GM13977 (cell line): ENCODE results near the gene TNFSF15.

Experiments
- DNase-seq: peaks from one replicate; pipeline ENCODE4 v3.0.0; 2012; ENCODE audit warnings: low spot score
- in situ Hi-C: fragments of 300-500 bp; cut with MboI; formaldehyde crosslinking; loops from one replicate; pipeline ENCODE4 v1.12.0; 2022; ENCODE audit warnings: low sequenced_read_pairs, low pct_unique_long_range_greater_than_20kb, mixed read lengths, inconsistent platforms; ENCODE audit not compliant: unreplicated experiment
- TF ChIP-seq, protein P1 (sequence below): IDR thresholded peaks from 2 replicates; pipeline ENCODE4 v1.5.1; 2012; ENCODE audit warnings: mild to moderate bottlenecking, control low read depth; ENCODE audit not compliant: insufficient read depth; ENCODE audit errors: extremely low read depth, missing control alignments

Gene TNFSF15

DNA sequence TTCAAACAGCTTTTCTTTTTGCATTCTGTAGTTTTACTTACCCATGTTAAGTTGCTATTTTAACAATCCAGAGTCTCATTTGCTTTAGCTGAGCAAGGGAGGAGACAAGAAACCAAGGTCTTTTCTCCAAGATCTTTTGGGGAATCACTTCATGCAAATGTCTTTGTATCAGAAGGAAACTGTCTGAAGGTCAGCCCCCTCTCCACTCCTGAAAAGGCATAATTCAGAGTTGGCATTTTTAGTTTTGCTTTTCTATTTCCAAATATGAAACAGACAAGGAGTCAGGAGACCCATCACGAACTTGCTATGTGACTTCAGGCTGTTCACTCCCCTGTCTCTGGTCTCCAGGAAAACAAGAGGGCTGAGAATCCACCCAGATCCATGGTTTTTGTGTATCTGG is 12.3 kb upstream of the TNFSF15 start:
- in situ Hi-C loops, result no loop called here
- no peak for DNase-seq
- TF ChIP-seq, protein P1, sequence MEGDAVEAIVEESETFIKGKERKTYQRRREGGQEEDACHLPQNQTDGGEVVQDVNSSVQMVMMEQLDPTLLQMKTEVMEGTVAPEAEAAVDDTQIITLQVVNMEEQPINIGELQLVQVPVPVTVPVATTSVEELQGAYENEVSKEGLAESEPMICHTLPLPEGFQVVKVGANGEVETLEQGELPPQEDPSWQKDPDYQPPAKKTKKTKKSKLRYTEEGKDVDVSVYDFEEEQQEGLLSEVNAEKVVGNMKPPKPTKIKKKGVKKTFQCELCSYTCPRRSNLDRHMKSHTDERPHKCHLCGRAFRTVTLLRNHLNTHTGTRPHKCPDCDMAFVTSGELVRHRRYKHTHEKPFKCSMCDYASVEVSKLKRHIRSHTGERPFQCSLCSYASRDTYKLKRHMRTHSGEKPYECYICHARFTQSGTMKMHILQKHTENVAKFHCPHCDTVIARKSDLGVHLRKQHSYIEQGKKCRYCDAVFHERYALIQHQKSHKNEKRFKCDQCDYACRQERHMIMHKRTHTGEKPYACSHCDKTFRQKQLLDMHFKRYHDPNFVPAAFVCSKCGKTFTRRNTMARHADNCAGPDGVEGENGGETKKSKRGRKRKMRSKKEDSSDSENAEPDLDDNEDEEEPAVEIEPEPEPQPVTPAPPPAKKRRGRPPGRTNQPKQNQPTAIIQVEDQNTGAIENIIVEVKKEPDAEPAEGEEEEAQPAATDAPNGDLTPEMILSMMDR, result no peak

DNA sequence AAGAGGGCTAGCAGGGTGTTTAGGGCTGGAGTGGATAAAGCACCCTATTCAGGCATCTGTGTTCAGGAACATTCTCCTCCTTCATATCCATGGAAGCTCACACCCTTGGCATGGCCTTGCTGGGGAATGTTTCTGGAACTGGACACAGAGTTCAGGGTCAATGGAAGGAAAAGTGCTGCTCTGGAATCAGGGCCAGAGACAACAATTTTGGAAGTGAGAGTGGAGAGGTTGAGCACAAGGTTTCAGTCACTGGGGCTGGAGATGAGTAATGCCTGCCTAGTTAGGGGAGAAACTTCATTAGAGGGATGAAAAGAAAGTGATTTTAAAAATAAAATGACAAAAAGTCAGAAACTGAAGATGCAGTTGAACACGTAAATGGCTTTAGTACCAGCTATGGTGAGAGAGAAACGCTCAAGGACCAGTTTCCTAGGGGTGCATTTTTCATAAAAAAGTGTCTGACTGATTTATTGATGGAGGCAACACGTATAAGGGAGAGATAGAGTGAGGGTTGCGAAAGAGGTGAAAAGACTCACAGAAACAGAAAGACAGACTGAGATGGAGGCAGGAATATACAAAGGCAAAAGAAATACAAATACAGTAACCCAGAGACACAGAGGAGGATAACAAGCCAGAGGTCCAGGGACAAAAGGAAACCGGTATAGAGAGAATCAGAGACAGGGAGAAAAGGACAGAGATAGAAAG is 8.0 kb upstream of the TNFSF15 start:
- no peak for DNase-seq
- in situ Hi-C loops, result no loop called here
- TF ChIP-seq, protein P1, result no peak

DNA sequence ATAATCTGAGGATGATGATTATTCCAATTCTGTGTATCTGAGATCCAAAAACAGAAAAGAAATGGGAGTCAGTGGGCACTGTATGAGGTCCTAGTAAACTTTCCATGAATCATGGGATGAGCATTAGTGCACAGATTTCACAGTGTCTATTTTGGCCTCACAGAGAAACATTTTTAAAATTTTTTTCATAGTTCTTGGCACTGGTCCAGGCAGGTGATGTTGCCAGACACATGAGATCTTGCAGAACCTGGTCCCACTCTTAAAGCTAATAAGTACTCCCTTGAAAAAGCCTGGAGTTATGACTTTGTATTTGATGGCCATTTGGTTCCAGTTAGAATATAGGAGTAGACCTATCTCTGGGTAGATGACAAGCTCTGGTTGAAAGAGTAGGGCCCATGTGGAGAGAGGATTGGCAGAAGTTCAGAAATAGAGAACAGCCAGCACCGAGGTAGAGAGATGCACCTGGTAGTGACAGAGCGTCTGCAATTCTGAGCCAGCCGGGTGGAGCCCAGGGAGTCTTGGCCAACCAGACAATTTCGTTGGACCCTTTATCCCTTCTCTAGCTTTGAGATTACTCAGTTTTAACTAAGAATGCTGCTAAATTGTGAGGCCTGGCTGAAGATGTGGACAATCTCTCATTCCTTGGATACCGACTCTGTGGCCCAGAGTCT is 6.3 kb upstream of the TNFSF15 start:
- in situ Hi-C loops, result no loop called here
- no peak for DNase-seq
- TF ChIP-seq, protein P1, result no peak

DNA sequence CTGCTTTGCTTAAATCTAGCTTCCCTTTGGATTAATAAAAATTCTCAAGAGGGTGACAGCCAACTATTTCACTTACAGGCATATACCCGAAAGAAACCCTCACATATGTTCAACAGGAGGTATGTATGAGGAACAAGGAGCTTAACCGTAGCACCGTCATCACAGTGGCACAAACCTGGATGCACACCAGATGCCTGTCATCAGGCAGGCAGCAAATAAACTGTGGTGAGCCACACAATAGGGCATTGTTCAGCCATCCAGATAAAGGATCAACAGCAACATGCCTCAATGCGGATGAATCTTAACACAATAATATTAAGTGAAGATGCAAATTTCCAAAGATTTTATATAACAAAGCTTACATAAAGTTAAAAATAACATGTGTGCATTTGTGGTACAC is 5.5 kb upstream of the TNFSF15 start:
- DNase-seq, result no peak
- TF ChIP-seq, protein P1, result no peak
- in situ Hi-C loops, result no loop called here

DNA sequence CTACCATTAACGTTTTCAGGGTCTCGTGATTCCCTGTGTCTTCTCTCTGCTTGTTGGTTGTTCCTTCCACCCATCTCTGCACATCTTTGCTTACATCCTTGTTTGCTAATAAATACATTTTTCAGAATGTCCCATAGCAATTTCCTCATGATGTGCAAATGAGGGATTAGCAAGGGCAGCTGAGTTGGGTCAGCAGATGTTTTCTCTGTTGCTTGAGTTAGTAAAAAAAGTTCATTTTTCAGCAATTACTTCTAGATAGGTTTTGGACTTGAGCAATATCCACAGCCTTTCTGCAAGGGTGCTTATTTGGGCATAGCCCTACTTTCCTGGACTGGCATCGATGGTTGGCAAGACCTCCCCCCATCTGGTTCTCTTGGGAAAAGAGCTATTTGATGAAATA is 4.8 kb upstream of the TNFSF15 start:
- no peak for DNase-seq
- in situ Hi-C loops, result no loop called here
- TF ChIP-seq, protein P1, result no peak

DNA sequence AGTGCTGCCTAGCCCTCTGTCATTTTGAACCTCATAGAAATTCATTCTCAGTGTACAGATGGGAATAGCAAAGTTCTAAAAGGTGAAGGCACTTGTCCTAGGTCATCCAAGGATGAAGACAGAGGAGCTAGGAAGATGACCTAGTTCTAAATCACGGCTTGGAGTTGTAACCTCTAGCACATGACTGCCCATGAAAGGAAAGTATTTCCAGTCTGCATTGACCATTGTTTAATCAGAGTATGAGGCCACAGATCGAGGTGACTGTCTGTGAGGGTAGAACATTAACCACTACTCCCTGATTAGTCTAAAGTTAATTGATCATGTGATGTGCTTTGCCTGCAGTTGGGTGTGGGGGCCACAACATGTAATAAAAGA is 674 bp upstream of the TNFSF15 start:
- TF ChIP-seq, protein P1, result no peak
- no peak for DNase-seq
- in situ Hi-C loops, result no loop called here
